HCT116 (cell line): Measurements from ENCODE around the gene CACNA1C. TPM values are rescaled to one million over a fixed set of nuclear protein-coding genes. Genes with fewer than 3 reads are reported as not detected.

Experiments used
- ATAC-seq: fragments of 200-7000 bp; cut with Tn5 transposase; 2 replicates; pipeline ENCODE4 v1.9.1; 2020; ENCODE audit warnings: mild to moderate bottlenecking, moderate library complexity
- BruUV-seq: library from RNA; stranded (reverse); fragments of 400-500 nt; replicated peaks from 2 replicates; lab custom pipeline; 2021; lab: Mats Ljungman, UMichigan
- CTCF ChIA-PET: fragments of 300-600 bp; sonication (Branson Sonifier 250); formaldehyde crosslinking; loops from one replicate; lab custom pipeline; 2021; ENCODE audit warnings: antibody characterized with exemption; lab: Charles Lee
- POLR2A ChIA-PET: fragments of 300-600, 350-600 bp; sonication (Branson Sonifier 250); formaldehyde crosslinking; loops from one replicate; lab custom pipeline; 2021; ENCODE audit warnings: antibody characterized with exemption; lab: Charles Lee
- RAD21 ChIA-PET, 2 experiments: fragments of 300-600 bp; sonication (Branson Sonifier 250); formaldehyde crosslinking; loops; one replicate each; lab custom pipeline; 2023; ENCODE audit warnings: low total read pairs in 2 of 2; ENCODE audit not compliant: uncharacterized antibody in 2 of 2, unreplicated experiment in 2 of 2, low non-redundant PET in 1 of 2; lab: Charles Lee
- DNase-seq: peaks from one replicate; pipeline ENCODE4 v3.0.0-alpha.2; 2010; ENCODE audit warnings: low read depth, low spot score
- H2AFZ ChIP-seq: fragments of 200-600 bp; shearing (Covaris generic), sonication (generic); 2 replicates; pipeline ENCODE4 v1.6.1; 2017; ENCODE audit warnings: low read depth, mixed run types, mixed read lengths, antibody characterized with exemption, low read length; ENCODE audit not compliant: poor library complexity, severe bottlenecking
- H3K27ac ChIP-seq: 2 replicates; pipeline ENCODE4 v1.5.1; 2012; ENCODE audit warnings: low read depth, low read length
- H3K27me3 ChIP-seq: fragments of 200-600 bp; sonication (generic); 2 replicates; pipeline ENCODE4 v1.6.1; 2016; ENCODE audit warnings: mixed run types, low read length, mixed read lengths; ENCODE audit not compliant: insufficient read depth
- H3K36me3 ChIP-seq, 2 experiments: fragments of 200-500 bp in 1 of 2; fragments of 200-600 bp in 1 of 2; sonication (Bioruptor generic) in 1 of 2; sonication (generic) in 1 of 2; 2 replicates each; pipeline versions ENCODE4 v1.5.1 to v1.6.1; 2014 to 2016; ENCODE audit warnings: low read length in 2 of 2, inconsistent platforms in 1 of 2, mixed read lengths in 1 of 2, mixed run types in 1 of 2; ENCODE audit not compliant: insufficient read depth in 2 of 2, control insufficient read depth in 1 of 2
- H3K4me1 ChIP-seq, 2 experiments: fragments of 200-600 bp in 1 of 2; sonication (generic) in 1 of 2; 2 replicates each; pipeline versions ENCODE4 v1.5.1 to v1.6.1; 2012 to 2017; ENCODE audit warnings: low read length in 2 of 2, inconsistent platforms in 1 of 2, mild to moderate bottlenecking in 1 of 2, mixed read lengths in 1 of 2, mixed run types in 1 of 2, moderate library complexity in 1 of 2; ENCODE audit not compliant: insufficient read depth in 2 of 2, control insufficient read depth in 1 of 2
- H3K4me2 ChIP-seq: fragments of 200-600 bp; sonication (generic); 2 replicates; pipeline ENCODE4 v1.6.1; 2017; ENCODE audit warnings: mixed run types, low read length, mixed read lengths
- H3K4me3 ChIP-seq, 2 experiments: fragments of 200-600 bp in 1 of 2; sonication (generic) in 1 of 2; replicated peaks in 1 of 2; 2 replicates each; pipeline ENCODE4 v1.5.1; 2011 to 2016; ENCODE audit warnings: low read length in 2 of 2, control low read depth in 1 of 2, low read depth in 1 of 2, mild to moderate bottlenecking in 1 of 2, mixed read lengths in 1 of 2, mixed run types in 1 of 2
- H3K79me2 ChIP-seq: fragments of 200-600 bp; sonication (generic); 2 replicates; pipeline ENCODE4 v1.6.1; 2017; ENCODE audit warnings: mild to moderate bottlenecking, mixed run types, low read length, moderate library complexity, mixed read lengths; ENCODE audit not compliant: insufficient read depth
- H3K9ac ChIP-seq: fragments of 200-600 bp; sonication (generic); 2 replicates; pipeline ENCODE4 v1.6.1; 2016; ENCODE audit warnings: low read length, mixed read lengths
- H3K9me2 ChIP-seq: fragments of 200-600 bp; sonication (generic), shearing (Covaris generic); 2 replicates; pipeline ENCODE4 v1.6.1; 2017; ENCODE audit warnings: mixed run types, mild to moderate bottlenecking, moderate library complexity; ENCODE audit not compliant: insufficient read depth
- H3K9me3 ChIP-seq, 2 experiments: fragments of 200-500 bp in 1 of 2; fragments of 200-600 bp in 1 of 2; sonication (Bioruptor generic) in 1 of 2; sonication (generic) in 1 of 2; 2 replicates each; pipeline ENCODE4 v1.6.1; 2014 to 2017; ENCODE audit warnings: low read length in 2 of 2, mixed read lengths in 2 of 2, inconsistent platforms in 1 of 2, low read depth in 1 of 2, mild to moderate bottlenecking in 1 of 2, mixed run types in 1 of 2, moderate library complexity in 1 of 2; ENCODE audit not compliant: control insufficient read depth in 1 of 2, insufficient read depth in 1 of 2
- H4K20me1 ChIP-seq: fragments of 200-600 bp; sonication (generic), shearing (Covaris generic); 2 replicates; pipeline ENCODE4 v1.6.1; 2017; ENCODE audit warnings: mixed run types, mild to moderate bottlenecking, moderate library complexity; ENCODE audit not compliant: insufficient read depth
- CEBPB ChIP-seq: IDR thresholded peaks from 2 replicates; pipeline ENCODE4 v1.6.1; 2012; ENCODE audit warnings: low read depth
- CTCF ChIP-seq, 3 experiments: fragments of 200-600 bp in 1 of 3; sonication (generic) in 1 of 3; IDR thresholded peaks in 2 of 3; conservative IDR thresholded peaks in 1 of 3; 2 replicates each; pipeline ENCODE4 v1.5.1; 2012 to 2017; ENCODE audit warnings: low read depth in 2 of 3, low read length in 2 of 3, antibody characterized with exemption in 1 of 3, borderline replicate concordance in 1 of 3, control low read depth in 1 of 3, mild to moderate bottlenecking in 1 of 3, mixed read lengths in 1 of 3, mixed run types in 1 of 3, moderate library complexity in 1 of 3; ENCODE audit not compliant: insufficient read depth in 1 of 3
- EZH2 ChIP-seq: fragments of 200-600 bp; sonication (generic); IDR thresholded peaks from 2 replicates; pipeline ENCODE4 v1.6.1; 2017; ENCODE audit warnings: antibody characterized with exemption, mixed run types
- EZH2phosphoT487 ChIP-seq: fragments of 200-600 bp; IDR thresholded peaks from 2 replicates; pipeline ENCODE4 v1.6.1; 2018; ENCODE audit warnings: antibody characterized with exemption, borderline replicate concordance
- FOSL1 ChIP-seq: IDR thresholded peaks from 2 replicates; pipeline ENCODE4 v1.6.1; 2012; ENCODE audit warnings: low read depth
- POLR2A ChIP-seq: IDR thresholded peaks from 2 replicates; pipeline ENCODE4 v1.7.0; 2011; ENCODE audit warnings: borderline replicate concordance; ENCODE audit not compliant: insufficient read depth, insufficient read length; ENCODE audit errors: extremely low read depth
- POLR2AphosphoS5 ChIP-seq: IDR thresholded peaks from 2 replicates; pipeline ENCODE4 v1.6.1; 2011; ENCODE audit warnings: mild to moderate bottlenecking, low read depth, low read length, moderate library complexity
- RAD21 ChIP-seq: IDR thresholded peaks from 2 replicates; pipeline ENCODE4 v1.6.1; 2012; ENCODE audit warnings: low read depth, mild to moderate bottlenecking
- SIN3A ChIP-seq: IDR thresholded peaks from 2 replicates; pipeline ENCODE4 v1.6.1; 2012; ENCODE audit warnings: low read depth
- SP1 ChIP-seq: IDR thresholded peaks from 2 replicates; pipeline ENCODE4 v1.6.1; 2012; ENCODE audit warnings: low read depth
- SRF ChIP-seq: IDR thresholded peaks from 2 replicates; pipeline ENCODE4 v1.6.1; 2012; ENCODE audit warnings: low read depth
- TCF7L2 ChIP-seq: IDR thresholded peaks from 2 replicates; pipeline ENCODE4 v1.7.0; 2011; ENCODE audit warnings: borderline replicate concordance, inconsistent platforms; ENCODE audit not compliant: insufficient read depth, insufficient read length; ENCODE audit errors: extremely low read depth
- YY1 ChIP-seq: IDR thresholded peaks from 2 replicates; pipeline ENCODE4 v1.6.1; 2011; ENCODE audit warnings: low read length, low read depth, moderate library complexity, mild to moderate bottlenecking; ENCODE audit not compliant: insufficient replicate concordance; ENCODE audit errors: extremely low read depth
- ZFX ChIP-seq: fragments of 450-650 bp; IDR thresholded peaks from 2 replicates; pipeline ENCODE4 v1.6.1; 2017
- ZNF274 ChIP-seq: fragments of 200-500 bp; sonication (Bioruptor generic); IDR thresholded peaks from 2 replicates; pipeline ENCODE4 v1.6.1; 2014; ENCODE audit warnings: mild to moderate bottlenecking, low read depth, low read length, inconsistent platforms
- intact Hi-C: fragments of 100-400 bp; cut with micrococcal nuclease; formaldehyde crosslinking; loops from 2 replicates; pipeline ENCODE4 v1.10.0; 2022
- total RNA-seq: library from RNA; stranded (reverse); gene quantifications from one replicate; pipeline ENCODE4 v1.2.1, GENCODE V29; 2021; ENCODE audit not compliant: unreplicated experiment

The CACNA1C gene
- total RNA-seq, 1 experiment from 2014 or later, result 0.05 TPM

- no peaks in the 10 kb centered on the region for H3K9me3 ChIP-seq
- H3K27ac ChIP-seq, result no peak overlapping the region
- no peak overlapping the region for H3K9ac ChIP-seq
- H2AFZ ChIP-seq, result no peak overlapping the region
- intact Hi-C loops, result no loop called here
- CTCF ChIA-PET, result no interaction called here
- no peaks in the 10 kb centered on the region for H3K4me1 ChIP-seq
- ATAC-seq, result no peak
- no peak for DNase-seq
- peaks cover 36% of the 10 kb centered on the region for H3K27me3 ChIP-seq
- no peaks in the 10 kb centered on the region for H4K20me1 ChIP-seq
- no peak overlapping the region for H3K4me3 ChIP-seq
- no peaks in the 10 kb centered on the region for H3K36me3 ChIP-seq
- no peak overlapping the region for H3K4me2 ChIP-seq
- no peaks in the 10 kb centered on the region for H3K79me2 ChIP-seq
- BruUV-seq, result no TSS peak
- RAD21 ChIA-PET, result no interaction called here
- POLR2A ChIA-PET, result no interaction called here
- no peaks in the 10 kb centered on the region for H3K9me2 ChIP-seq
- TF ChIP-seq SP1 (no peak), POLR2AphosphoS5 (no peak), TCF7L2 (no peak), CEBPB (no peak), EZH2phosphoT487 (no peak), FOSL1 (no peak), ZFX (no peak), POLR2A (no peak), ZNF274 (no peak), CTCF (IDR thresholded peaks at IDR 0.05 in 2 of 3, conservative IDR thresholded peaks at IDR 0.05 in 1 of 3; ENCODE audit: borderline replicate concordance in 1 of 3, insufficient read depth in 1 of 3, low read depth in 2 of 3, low read length in 2 of 3) (no peak), EZH2 (no peak), RAD21 (no peak), YY1 (no peak), SRF (no peak), SIN3A (no peak)
Observed at GRCh38 chr12:2125651-2126522, 73.1 kb downstream of the CACNA1C start.
